ENCODE measurements around the gene MBP. TPM values are rescaled to one million over a fixed set of nuclear protein-coding genes. Genes with fewer than 3 reads are reported as not detected.

The MBP gene
- total and polyA plus RNA-seq, 2 donors (not counting 3 experiments of a cell fraction or from before 2014, with no cell fraction given) = 1.7 to 2.3 TPM

- H3K79me2 ChIP-seq (ENCODE audit: control insufficient read depth, insufficient read depth, low read length) = no peaks in the 10 kb centered on the region
- intact Hi-C loops (cut with micrococcal nuclease) = no loop called here
- dilution Hi-C loops (cut with MboI; ENCODE audit: extremely low pct_ligation_motif_present, low sequenced_read_pairs) = no loop called here
- no peaks in the 10 kb centered on the region for H3K4me1 ChIP-seq (ENCODE audit: control insufficient read depth, extremely low read depth, insufficient read depth, low read length)
- no peak overlapping the region for H3K9ac ChIP-seq (replicated peaks; ENCODE audit: extremely low read depth, insufficient read depth, low read length)
- TF ChIP-seq POLR2AphosphoS5 (IDR thresholded peaks at IDR 0.05; ENCODE audit: insufficient read depth, low read depth, low read length) (no peak), POLR2A (IDR thresholded peaks at IDR 0.05; ENCODE audit: low read depth, low read length) (no peak), JUN (IDR thresholded peaks at IDR 0.05; ENCODE audit: borderline replicate concordance, insufficient read depth, insufficient read length, low read depth) (no peak), CTCF (IDR thresholded peaks at IDR 0.05; ENCODE audit: extremely low read depth in 1 of 2, insufficient read depth in 1 of 2, low read depth in 1 of 2, low read length in 2 of 2) (no peak), EZH2 (IDR thresholded peaks at IDR 0.05; ENCODE audit: borderline replicate concordance, low read depth, low read length, severe bottlenecking) (no peak), MYC (IDR thresholded peaks at IDR 0.05; ENCODE audit: low read depth, low read length) (no peak), FOS (IDR thresholded peaks at IDR 0.05; ENCODE audit: borderline replicate concordance, insufficient read depth, low read length) (no peak), GATA2 (IDR thresholded peaks at IDR 0.05; ENCODE audit: insufficient read depth, insufficient read length, low read depth, low read length) (no peak), MAX (IDR thresholded peaks at IDR 0.05; ENCODE audit: insufficient read depth, insufficient read length) (no peak)
- H3K4me3 ChIP-seq (replicated peaks in 1 of 3; ENCODE audit: insufficient read depth in 1 of 3, low read depth in 1 of 3, low read length in 3 of 3) = no peak overlapping the region
- no TSS peak for BruUV-seq (replicated peaks)
- peaks cover 0 to 2% of the 10 kb centered on the region in 2 experiments for H3K27me3 ChIP-seq (ENCODE audit: control insufficient read depth in 2 of 2, insufficient read depth in 2 of 2, low read length in 2 of 2)
- FAIRE-seq = no peak
- H3K36me3 ChIP-seq (ENCODE audit: control insufficient read depth in 2 of 2, extremely low read depth in 1 of 2, insufficient read depth in 2 of 2, low read length in 2 of 2) = no peaks in the 10 kb centered on the region
- ChIA-PET CTCF (interaction anchor here (1.4 kb wide), 1 partner anchor 14 kb away, joined by 6 read pairs; no protein-coding TSS in a partner anchor), POLR2A (no interaction called here)
- DNase-seq (ENCODE audit: low read depth, low spot score) = no peak
- H3K4me2 ChIP-seq (ENCODE audit: insufficient read depth, low read length) = no peak overlapping the region
- no peak overlapping the region for H3K27ac ChIP-seq (ENCODE audit: insufficient read depth, low read depth, low read length)
- H4K20me1 ChIP-seq (replicated peaks; ENCODE audit: control insufficient read depth, extremely low read depth, insufficient read depth, low read length) = no peaks in the 10 kb centered on the region
- no peak overlapping the region for H2AFZ ChIP-seq (ENCODE audit: low read depth, low read length)
- no peaks in the 10 kb centered on the region for H3K9me3 ChIP-seq (replicated peaks; ENCODE audit: control insufficient read depth, insufficient read depth, low read length)
- no peaks in the 10 kb centered on the region for H3K9me1 ChIP-seq (replicated peaks; ENCODE audit: control insufficient read depth, extremely low read depth, insufficient read depth, low read length)
Observed at GRCh38 chr18:77164026-77164425, 31.4 kb upstream of the MBP start.

Data from endothelial cell of umbilical vein (primary cell).